Measurements from ENCODE around the gene TMED7. TPM values are rescaled to one million over a fixed set of nuclear protein-coding genes. Genes with fewer than 3 reads are reported as not detected.
"Not testable (repeated sequence)": the region's sequence is repeated elsewhere in the genome, so short reads cannot be mapped to it uniquely, and the experiment has no call there.

TMED7 gene
- 105 and 264 TPM in 2 replicates for total RNA-seq
- 43.3 and 52.9 TPM in 2 replicates for polyA plus RNA-seq

- peak; percentile 99 for DNase-seq (ENCODE audit: low read depth in 1 of 2, low spot score in 1 of 2)
- no peaks in the 10 kb centered on the region for H3K9me3 ChIP-seq (ENCODE audit: low read depth)
- no peaks in the 10 kb centered on the region for H3K27me3 ChIP-seq
- peak within 1 kb of the TSS; percentile 95 for H3K27ac ChIP-seq
- H3K4me1 ChIP-seq (ENCODE audit: low read depth) = peaks cover 28% of the 10 kb centered on the region
- H3K4me3 ChIP-seq = peak within 1 kb of the TSS; percentile 61
- TF ChIP-seq, protein P1, sequence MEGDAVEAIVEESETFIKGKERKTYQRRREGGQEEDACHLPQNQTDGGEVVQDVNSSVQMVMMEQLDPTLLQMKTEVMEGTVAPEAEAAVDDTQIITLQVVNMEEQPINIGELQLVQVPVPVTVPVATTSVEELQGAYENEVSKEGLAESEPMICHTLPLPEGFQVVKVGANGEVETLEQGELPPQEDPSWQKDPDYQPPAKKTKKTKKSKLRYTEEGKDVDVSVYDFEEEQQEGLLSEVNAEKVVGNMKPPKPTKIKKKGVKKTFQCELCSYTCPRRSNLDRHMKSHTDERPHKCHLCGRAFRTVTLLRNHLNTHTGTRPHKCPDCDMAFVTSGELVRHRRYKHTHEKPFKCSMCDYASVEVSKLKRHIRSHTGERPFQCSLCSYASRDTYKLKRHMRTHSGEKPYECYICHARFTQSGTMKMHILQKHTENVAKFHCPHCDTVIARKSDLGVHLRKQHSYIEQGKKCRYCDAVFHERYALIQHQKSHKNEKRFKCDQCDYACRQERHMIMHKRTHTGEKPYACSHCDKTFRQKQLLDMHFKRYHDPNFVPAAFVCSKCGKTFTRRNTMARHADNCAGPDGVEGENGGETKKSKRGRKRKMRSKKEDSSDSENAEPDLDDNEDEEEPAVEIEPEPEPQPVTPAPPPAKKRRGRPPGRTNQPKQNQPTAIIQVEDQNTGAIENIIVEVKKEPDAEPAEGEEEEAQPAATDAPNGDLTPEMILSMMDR (IDR thresholded peaks at IDR 0.05; ENCODE audit: low read depth, low read length) = no peak
- H3K36me3 ChIP-seq = no peaks in the 10 kb centered on the region
These were observed at the start of gene TMED7 for GRCh38 chr5:115625579-115626444. TSS of gene TMED7 (minus strand) at chr5:115626036. CDS start at chr5:115625792, 244 bp downstream.

- not testable (repeated sequence) for H3K36me3 ChIP-seq
These were observed 48.9 kb upstream of the TMED7 start for GRCh38 chr5:115674782-115675181.

DNA sequence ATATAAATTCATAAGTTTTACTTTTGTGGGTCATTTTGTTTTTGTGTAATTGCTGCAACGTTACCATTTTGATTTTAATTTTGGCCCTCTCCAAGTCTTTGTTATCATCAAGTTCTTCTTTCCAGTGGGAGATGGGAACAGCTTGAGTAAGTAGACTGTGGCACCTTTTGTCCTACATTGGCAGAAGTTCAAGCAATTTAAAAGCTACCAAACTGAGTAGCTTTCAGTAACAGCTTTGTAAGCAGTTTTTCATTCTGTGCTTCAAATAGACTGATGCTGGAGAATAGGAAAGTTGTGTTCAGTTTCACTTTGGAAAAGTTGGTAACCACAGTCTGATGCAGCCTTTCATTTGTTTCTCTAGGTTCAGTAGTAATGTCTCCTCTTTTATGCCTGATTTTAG lies 47.8 kb upstream of the TMED7 start:
- H3K4me3 ChIP-seq = no peak overlapping the region
- no peak overlapping the region for H3K27ac ChIP-seq
- no peaks in the 10 kb centered on the region for H3K36me3 ChIP-seq
- no peaks in the 10 kb centered on the region for H3K9me3 ChIP-seq (ENCODE audit: low read depth)
- no peaks in the 10 kb centered on the region for H3K4me1 ChIP-seq (ENCODE audit: low read depth)
- no peaks in the 10 kb centered on the region for H3K27me3 ChIP-seq
- TF ChIP-seq, protein P1 (IDR thresholded peaks at IDR 0.05; ENCODE audit: low read depth, low read length) = no peak
- DNase-seq (ENCODE audit: low read depth in 1 of 2, low spot score in 1 of 2) = no peak

More at GRCh38 chr5:115674782-115675181, 48.9 kb upstream of the TMED7 start:
- not testable (repeated sequence) for H3K9me3 ChIP-seq (ENCODE audit: low read depth); H3K27me3 ChIP-seq; DNase-seq (ENCODE audit: low read depth in 1 of 2, low spot score in 1 of 2); H3K4me1 ChIP-seq (ENCODE audit: low read depth); H3K4me3 ChIP-seq; H3K27ac ChIP-seq

DNA sequence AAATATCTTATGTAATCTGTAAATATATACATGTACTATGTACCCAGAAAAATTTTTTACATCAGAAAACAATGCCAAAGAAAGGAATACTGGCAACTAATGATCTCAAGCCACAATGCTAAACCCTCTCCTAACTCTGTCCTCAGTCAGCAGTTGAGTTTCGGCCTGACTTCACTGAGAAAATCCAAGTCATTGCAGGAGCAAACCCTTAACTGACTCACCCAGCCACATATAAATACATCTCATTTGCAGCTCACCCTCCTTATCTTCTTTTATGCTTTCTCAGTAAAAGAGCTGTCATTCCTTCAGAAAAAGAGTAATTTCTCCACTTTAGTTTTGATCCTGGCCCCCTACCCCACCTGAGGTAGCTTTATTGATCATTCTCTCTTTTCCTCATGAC lies 46.1 kb upstream of the TMED7 start:
- TF ChIP-seq, protein P1 (IDR thresholded peaks at IDR 0.05; ENCODE audit: low read depth, low read length) = no peak
- Histone ChIP-seq H3K27me3 (no peaks in the 10 kb centered on the region), H3K36me3 (no peaks in the 10 kb centered on the region), H3K27ac (no peak overlapping the region), H3K4me1 (ENCODE audit: low read depth) (no peaks in the 10 kb centered on the region), H3K9me3 (ENCODE audit: low read depth) (no peaks in the 10 kb centered on the region), H3K4me3 (no peak overlapping the region)
- no peak for DNase-seq (ENCODE audit: low read depth in 1 of 2, low spot score in 1 of 2)

DNA sequence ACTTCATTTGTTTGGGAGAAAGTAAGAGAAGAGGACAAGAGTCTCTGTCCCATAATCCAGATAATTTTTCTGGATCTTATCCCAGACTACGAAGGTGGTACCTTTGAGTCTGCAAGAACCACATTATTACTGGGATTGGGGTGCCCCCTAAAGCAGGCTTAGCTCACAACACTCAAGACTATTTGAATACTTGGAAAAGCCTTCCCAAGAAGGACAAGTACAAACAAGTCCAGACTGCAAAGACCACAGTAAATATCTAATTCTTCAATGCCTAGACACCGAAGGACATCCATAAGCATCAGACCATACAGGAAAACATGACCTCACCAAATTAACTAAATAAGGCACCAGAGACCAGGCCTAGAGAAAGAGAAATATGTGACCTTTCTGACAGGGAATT lies 40.2 kb upstream of the TMED7 start:
- no peak for DNase-seq (ENCODE audit: low read depth in 1 of 2, low spot score in 1 of 2)
- Histone ChIP-seq H3K4me1 (ENCODE audit: low read depth) (no peaks in the 10 kb centered on the region), H3K9me3 (ENCODE audit: low read depth) (no peaks in the 10 kb centered on the region), H3K4me3 (no peak overlapping the region), H3K36me3 (no peaks in the 10 kb centered on the region), H3K27ac (no peak overlapping the region), H3K27me3 (no peaks in the 10 kb centered on the region)
- TF ChIP-seq, protein P1 (IDR thresholded peaks at IDR 0.05; ENCODE audit: low read depth, low read length) = no peak

DNA sequence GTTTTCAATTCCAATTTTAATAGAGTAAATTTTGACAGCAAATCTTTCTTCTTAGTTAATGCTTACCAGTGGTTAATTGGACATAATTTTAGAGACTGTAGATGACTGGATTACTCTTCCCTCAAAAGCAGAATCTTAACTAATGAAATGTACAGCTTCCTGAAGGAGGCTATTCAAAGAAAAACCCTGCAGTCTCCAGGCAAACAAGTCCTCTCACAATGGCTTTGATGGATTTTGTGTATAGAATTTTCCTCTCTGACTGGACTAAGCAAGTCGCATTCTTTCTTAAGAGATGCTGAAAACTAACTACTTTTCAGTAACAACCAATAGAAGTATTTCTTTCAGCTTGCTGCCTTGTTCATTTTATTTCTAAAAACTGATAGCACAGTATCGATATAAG lies 35.7 kb upstream of the TMED7 start:
- TF ChIP-seq, protein P1 (IDR thresholded peaks at IDR 0.05; ENCODE audit: low read depth, low read length) = no peak
- Histone ChIP-seq H3K36me3 (no peaks in the 10 kb centered on the region), H3K9me3 (ENCODE audit: low read depth) (no peaks in the 10 kb centered on the region), H3K27ac (no peak overlapping the region), H3K27me3 (no peaks in the 10 kb centered on the region), H3K4me3 (no peak overlapping the region), H3K4me1 (ENCODE audit: low read depth) (no peaks in the 10 kb centered on the region)
- no peak for DNase-seq (ENCODE audit: low read depth in 1 of 2, low spot score in 1 of 2)
